ENCODE data around the gene DCPS.
"Not testable (repeated sequence)": the region's sequence is repeated elsewhere in the genome, so short reads cannot be mapped to it uniquely, and the experiment has no call there.

DCPS gene

DNA sequence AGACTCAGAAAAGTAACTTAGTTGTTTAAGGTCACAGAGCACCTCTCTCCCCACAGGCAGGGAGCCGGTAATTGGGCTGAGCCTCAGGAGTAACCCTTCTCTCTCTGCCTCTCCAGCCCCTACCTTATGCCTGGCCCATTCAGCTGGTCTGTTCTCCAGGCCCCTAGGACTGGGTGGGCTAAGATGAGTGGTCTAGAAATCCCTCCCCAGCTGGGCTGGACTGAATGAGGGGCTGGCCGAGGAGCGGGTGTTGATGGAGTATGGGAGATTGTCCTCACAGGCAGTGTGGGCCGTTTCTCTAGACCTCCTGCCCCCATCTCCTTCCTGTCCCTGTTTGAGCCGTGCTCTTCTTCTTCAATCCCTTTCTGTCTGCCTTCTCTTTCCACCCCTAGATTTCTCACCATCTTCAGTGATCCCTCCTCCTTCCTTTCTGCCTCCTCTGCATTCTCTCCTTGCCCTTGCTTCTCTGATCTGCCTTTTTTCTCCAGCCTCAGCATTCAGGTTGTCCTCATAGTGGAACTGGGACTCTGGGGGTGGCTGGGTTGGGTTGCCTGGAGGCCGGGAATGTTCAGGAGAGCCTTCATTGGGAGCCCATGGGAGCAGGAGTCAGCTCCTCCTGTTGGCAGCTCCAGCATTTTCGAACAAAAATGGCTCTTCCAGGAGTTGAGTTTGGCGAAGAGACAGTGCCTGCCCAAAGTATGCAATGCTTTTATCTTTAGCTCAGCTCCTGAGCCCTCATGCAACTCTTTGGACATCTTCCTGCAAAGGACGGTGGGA, 59.2 kb downstream of the DCPS start:
- no peak for DNase-seq

- no peak for DNase-seq
Measured at GRCh38 chr11:126363706-126364248, 59.9 kb downstream of the DCPS start.

DNA sequence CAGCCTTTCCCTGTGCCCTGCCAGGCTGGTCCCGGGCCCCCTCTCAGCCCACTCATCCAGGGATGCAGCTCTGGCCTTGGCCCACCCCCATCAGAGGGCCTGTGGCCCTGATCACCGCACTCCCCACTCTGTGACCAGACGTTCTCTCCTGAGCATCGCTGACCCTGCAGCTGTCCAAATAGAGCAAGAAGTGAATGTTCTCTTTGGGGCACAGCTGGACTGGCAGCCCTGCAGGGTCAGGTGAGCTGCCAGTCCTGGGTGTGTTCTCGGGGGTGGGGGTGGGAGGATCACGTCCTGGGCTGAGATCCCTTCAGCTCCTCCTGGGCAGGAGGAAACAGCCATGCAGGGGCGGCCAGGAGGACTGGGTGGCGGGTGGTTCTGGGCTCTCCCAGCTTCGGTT, 60.9 kb downstream of the DCPS start:
- DNase-seq: not testable (repeated sequence)

- DNase-seq: not testable (repeated sequence)
Measured at GRCh38 chr11:126365508-126365907, 61.6 kb downstream of the DCPS start.

DNA sequence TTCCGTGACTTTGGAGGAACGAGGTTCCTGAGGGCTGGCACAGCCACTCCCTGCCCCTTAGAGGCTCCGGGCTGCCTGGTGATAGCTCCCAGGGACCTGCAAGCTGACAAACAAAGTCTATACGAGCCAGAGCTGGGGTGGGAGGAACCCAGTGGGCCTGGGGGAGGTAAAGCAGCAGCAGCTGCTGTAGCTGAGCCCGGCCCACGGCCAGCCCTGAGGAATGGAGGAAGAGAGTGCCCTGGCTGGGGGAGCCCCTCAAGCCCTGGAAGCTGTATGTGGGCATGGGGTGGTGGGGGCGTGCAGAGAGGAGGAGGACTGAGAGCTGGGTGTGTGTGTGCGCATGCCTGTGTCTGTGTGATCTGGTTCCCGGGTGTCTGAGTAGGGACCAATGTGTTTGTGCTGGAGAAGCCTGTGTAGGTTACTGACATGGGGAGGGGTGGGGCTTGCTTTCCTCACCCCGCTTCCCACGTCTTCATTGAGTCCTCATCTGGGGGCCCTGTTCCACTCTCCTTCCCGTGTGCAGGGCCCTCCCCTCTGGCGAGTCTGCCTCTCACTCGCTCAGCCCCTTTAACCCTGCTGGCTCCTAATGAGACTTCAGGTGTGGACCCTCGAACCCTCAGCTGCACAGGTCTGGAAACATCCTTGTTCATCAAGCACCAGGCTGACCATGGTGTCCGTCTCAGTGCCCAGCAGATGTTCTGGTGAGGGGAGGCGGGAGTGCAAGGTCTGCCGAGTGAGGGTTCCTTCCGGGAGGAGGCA, 62.4 kb downstream of the DCPS start:
- DNase-seq: no peak

GRCh38 chr11:126366823-126367654, 63.2 kb downstream of the DCPS start:
- DNase-seq: not testable (repeated sequence)

DNA sequence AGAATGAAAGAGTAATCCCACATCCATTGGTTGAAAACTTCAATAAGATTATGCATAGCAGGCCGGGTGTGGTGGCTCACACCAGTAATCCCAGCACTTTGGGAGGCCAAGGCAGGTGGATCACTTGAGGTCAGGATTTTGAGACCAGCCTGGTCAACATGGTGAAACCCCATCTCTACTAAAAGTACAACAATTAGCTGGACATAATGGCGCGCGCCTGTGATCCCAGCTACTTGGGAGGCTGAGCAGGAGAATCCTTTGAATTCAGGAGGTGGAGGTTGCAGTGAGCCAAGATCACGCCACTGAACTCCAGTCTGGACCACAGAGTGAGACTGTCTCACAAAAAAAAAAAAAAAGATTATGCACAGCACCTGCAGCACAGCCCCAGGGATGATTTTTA, 63.9 kb downstream of the DCPS start:
- DNase-seq: not testable (repeated sequence)

- DNase-seq: not testable (repeated sequence)
Measured at GRCh38 chr11:126368336-126369119, 64.7 kb downstream of the DCPS start.

DNA sequence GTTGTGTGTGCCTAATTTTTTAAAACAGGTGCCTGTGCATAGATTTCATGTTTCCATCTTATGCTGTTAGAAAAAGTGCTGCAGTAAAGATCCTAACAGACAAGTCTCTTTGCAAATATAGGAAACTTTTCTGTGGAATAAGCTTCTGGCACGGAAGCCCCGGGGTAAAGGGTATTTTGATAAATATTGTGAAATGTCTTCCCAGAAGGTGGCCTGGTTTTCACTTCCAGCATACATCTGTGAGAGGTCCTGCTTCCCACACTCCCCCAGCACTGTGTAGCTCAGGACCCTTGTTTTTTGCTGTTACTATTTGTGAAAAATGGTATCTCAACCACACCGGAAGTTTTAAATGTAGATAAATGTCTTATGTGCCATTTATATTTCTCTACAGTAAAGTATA, 66.2 kb downstream of the DCPS start:
- DNase-seq: no peak

DNA sequence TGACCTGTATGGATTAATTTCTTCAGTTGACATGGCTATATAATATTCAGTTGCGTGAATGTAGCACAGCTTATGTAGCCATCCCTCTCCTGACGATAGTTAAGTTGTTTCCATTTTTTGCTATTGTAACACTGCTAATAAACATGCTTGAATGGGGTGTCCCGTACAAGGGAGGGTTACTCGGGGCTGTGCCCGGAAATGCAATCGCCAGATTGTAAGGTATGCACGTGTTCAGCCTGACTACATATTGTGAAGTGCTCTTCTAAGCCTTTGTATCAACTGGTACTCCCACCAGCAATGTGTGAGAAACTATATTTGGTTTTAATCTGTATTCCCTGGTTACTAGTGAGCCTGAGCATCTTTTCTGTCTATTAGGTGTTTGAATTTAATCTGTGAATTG, 67.7 kb downstream of the DCPS start:
- DNase-seq: no peak

DNA sequence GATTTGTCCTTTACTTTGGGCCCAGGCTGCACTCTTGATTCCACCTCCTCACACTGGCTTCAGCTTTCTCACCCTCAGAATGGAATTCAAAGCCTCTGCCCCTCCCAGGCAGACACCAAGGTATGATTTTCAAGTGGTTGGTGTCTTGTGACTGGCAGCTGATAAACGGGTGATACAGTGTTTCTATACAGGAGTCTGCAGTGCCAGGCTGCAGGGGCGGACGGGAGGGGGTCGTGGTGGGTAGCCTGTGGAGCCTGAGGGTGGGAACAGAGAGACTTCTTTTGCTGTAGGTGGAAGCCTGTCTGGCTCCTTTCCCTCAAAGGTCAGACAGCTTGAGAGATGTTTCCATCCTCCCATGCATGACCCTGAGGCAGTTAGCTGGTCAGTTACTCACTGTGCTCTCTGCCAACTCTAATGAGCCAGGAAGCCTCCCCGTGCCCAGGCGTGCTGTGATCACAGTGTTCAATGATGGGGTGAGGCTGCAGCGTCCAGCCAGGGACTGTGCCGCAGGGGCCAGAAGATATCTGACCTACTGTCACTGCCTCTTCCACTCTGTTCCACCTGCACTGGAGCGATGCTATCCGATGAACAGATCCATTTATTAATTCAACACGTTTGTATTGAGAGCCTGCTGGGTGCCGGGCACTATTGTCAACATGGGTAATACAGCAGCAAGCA, 69.7 kb downstream of the DCPS start:
- not testable (repeated sequence) for DNase-seq

DNA sequence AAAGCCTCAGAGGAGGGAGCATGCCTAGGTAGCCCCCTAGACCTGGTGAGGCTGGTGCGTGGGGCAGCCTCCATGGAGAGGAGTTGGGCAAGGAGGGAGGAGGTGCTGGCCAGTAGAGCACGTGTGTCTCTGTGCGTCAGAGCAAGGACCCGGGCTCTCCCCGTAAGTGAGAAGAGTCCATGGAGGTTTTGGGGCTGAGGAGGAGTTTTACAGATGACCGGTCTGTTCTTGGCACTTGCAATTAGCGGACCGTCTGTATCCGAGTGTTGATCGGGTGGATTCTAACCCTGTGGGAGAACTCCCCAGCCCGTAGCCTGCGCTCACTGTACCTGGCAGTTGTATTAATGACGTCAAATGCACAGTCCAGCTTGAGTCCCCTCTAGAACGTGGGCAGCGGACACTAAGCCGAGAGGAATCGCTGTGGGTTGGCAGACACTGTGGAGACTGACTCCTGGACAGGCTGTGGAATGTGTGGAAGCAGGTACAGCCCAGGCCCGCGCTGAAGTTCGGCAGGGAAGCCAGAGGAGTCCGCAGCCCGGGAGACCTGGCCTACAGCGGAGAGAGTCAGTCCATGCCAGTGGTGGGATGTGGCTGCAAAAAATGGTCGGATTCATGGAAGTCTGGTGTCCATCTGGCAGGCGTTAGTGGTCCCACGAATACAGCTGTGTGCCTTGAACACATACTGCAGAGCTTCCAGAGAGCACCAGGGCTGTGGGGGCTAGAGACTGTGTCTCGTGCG, 70.9 kb downstream of the DCPS start:
- not testable (repeated sequence) for DNase-seq

DNA sequence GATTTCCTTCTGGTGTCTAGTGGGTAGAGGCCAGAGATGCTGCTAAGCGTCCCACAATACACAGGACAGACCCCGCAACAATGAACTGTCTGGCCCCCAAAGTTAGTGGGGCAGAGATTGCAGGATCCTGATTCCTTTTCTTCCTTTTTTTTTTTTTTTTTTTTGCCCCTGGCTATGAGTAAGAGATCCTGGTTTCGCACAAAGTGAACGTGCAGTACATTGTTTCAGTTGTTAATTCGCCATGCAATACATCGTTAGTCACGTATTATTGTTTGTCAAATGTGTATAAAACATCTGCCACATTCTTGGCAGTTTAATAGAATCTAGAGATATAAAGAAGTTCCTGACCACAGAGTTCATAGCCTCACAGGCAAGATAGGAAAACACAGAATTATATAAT, 71.9 kb downstream of the DCPS start:
- DNase-seq: no peak

DNA sequence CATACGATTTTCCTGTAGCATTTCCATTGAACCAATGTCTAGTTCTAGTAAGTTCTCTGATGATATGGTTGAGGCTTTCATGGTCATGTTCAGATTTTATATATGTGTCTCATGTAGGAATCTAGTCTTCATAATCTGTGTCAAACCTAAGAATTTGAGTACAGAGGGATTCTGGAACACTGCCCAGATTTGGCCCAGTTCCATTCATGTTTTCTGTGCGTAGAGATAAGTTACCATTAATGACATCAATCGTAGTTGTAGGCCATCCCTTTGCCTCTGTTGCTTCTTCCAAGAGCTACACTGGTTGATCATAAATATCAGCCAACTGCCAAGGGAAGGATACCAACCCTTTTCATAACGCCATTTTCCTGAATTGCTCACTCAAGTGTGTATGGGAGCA, 74.9 kb downstream of the DCPS start:
- DNase-seq: no peak

- no peak for DNase-seq
Measured at GRCh38 chr11:126380909-126381308, 77.0 kb downstream of the DCPS start.

- not testable (repeated sequence) for DNase-seq
Measured at GRCh38 chr11:126381960-126382359, 78.1 kb downstream of the DCPS start.

DNA sequence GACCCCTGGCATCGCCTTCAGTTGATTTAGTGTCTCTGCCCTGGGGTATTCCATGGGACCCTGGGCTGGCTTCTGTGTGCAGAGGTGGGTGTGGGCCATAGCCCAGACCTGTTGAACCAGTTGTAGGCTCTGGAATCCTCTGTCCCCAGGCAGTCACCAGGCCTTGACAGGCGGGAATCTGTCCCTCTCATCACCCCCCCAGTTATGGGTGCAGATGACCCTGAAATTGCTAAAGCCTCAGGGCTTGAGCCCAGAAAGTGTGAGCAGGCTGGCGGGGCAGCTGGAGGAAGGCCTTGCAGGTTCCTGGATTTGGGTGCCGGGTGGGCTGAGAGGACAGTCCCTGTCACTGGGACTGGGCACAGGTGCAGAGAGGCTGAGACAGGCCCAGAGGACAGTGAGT, 78.8 kb downstream of the DCPS start:
- DNase-seq: not testable (repeated sequence)

DNA sequence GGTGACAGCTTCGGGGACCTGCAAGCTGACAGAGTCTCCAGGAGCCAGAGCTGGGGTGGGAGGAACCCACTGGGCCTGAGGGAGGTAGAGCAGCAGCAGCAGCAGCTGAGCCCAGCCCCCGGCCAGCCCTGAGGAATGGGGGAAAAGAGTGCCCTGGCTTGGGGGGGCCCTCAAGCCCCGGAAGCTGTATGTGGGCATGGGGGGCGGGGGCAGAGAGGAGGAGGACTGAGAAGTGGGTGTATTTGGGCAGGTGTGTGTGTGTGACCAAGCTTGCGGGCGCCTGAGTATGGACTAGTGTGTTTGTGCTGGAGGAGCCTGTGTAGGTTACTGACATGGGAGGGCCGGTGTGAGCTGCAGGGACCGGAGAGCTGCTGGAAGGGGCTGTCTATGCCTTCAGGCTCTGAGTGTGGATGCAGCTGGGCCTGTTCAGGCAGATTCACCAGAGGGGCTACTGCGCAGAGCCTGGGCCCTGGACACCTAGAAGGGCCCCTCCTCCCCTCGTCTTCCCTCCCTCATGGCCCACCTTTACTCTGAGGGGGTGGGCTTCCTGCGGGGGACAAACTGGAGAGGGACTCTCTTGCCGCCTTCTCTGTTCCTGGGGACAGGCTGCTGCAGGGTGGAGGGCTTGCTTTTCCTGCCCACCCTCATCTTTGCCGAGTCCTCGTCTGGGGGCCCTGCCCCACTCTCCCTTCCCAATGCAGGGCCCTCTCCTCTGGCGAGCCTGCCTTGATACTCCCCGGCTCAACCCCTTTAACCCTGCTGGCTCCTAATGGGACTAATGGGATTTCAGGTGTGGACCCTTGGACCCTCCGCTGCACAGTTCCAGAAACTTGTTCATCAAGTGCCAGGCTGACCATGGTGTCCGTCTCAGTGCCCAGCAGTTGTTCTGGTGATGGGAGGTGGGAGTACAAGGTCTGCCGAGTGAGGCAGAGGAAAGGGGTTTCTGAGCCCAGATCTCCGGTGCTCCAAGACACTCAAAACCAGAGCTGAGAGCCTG, 79.8 kb downstream of the DCPS start:
- DNase-seq: no peak

- DNase-seq: no peak
Measured at GRCh38 chr11:126384449-126385070, 80.7 kb downstream of the DCPS start.
